IMR-90 (cell line): ENCODE measurements around the gene GP9. TPM values are rescaled to one million over a fixed set of nuclear protein-coding genes. Genes with fewer than 3 reads are reported as not detected.
A peak's percentile ranks its signal among the peaks of the same experiment; 100 is the strongest.

Source experiments
- ATAC-seq: fragments of 200-7000 bp; cut with Tn5 transposase; 2 replicates; pipeline ENCODE4 v1.9.1; 2020; ENCODE audit warnings: low read depth, mild to moderate bottlenecking, moderate library complexity
- BruUV-seq: library from RNA; stranded (reverse); fragments of 400-500 nt; replicated peaks from 2 replicates; lab custom pipeline; 2021; lab: Mats Ljungman, UMichigan
- CTCF ChIA-PET: fragments of 300-600 bp; formaldehyde crosslinking; extraction: SDS; loops from one replicate; lab custom pipeline; 2021; ENCODE audit warnings: antibody characterized with exemption; lab: Yijun Ruan, JAX
- POLR2A ChIA-PET: fragments of 300-600 bp; sonication (Branson Sonifier 250); formaldehyde crosslinking; loops from one replicate; lab custom pipeline; 2022; ENCODE audit warnings: antibody characterized with exemption; ENCODE audit not compliant: unreplicated experiment; lab: Charles Lee
- DNase-seq: peaks from one replicate; pipeline ENCODE4 v3.0.0; 2013
- H2AFZ ChIP-seq: replicated peaks from 2 replicates; pipeline ENCODE3; 2013; ENCODE audit warnings: low read length, mild to moderate bottlenecking; ENCODE audit not compliant: poor library complexity
- H2AK5ac ChIP-seq: 2 replicates; pipeline ENCODE4 v1.6.1; 2013; ENCODE audit warnings: low read depth, low read length, inconsistent platforms
- H2AK9ac ChIP-seq: replicated peaks from 2 replicates; pipeline ENCODE3; 2013; ENCODE audit warnings: mild to moderate bottlenecking, low read depth, low read length, moderate library complexity; ENCODE audit not compliant: poor library complexity
- H2BK120ac ChIP-seq: 2 replicates; pipeline ENCODE4 v1.6.1; 2013; ENCODE audit warnings: low read depth, low read length, inconsistent platforms
- H2BK15ac ChIP-seq: 3 replicates; pipeline ENCODE4 v1.6.1; 2013; ENCODE audit warnings: low read depth, low read length, inconsistent platforms
- H2BK20ac ChIP-seq: 2 replicates; pipeline ENCODE4 v1.6.1; 2013; ENCODE audit warnings: low read depth, mild to moderate bottlenecking, inconsistent platforms, low read length, moderate library complexity
- H2BK5ac ChIP-seq: 2 replicates; pipeline ENCODE4 v1.6.1; 2013; ENCODE audit warnings: mild to moderate bottlenecking, low read depth, low read length, inconsistent platforms; ENCODE audit not compliant: poor library complexity, severe bottlenecking
- H3K14ac ChIP-seq: replicated peaks from 2 replicates; pipeline ENCODE4 v1.6.1; 2013; ENCODE audit warnings: low read depth, low read length, inconsistent platforms
- H3K18ac ChIP-seq: 2 replicates; pipeline ENCODE4 v1.6.1; 2013; ENCODE audit warnings: low read depth, low read length, control low read depth
- H3K23ac ChIP-seq: 2 replicates; pipeline ENCODE4 v1.6.1; 2013; ENCODE audit warnings: low read depth, low read length, inconsistent platforms
- H3K27ac ChIP-seq: 2 replicates; pipeline ENCODE4 v1.5.1; 2013; ENCODE audit warnings: mild to moderate bottlenecking, control low read depth, low read length; ENCODE audit not compliant: insufficient read depth
- H3K27me3 ChIP-seq: 2 replicates; pipeline ENCODE4 v1.6.1; 2013; ENCODE audit warnings: low read length; ENCODE audit not compliant: control insufficient read depth, insufficient read depth
- H3K36me3 ChIP-seq: 2 replicates; pipeline ENCODE4 v1.6.1; 2013; ENCODE audit warnings: low read length, mixed read lengths; ENCODE audit not compliant: control insufficient read depth, insufficient read depth
- H3K4ac ChIP-seq: 2 replicates; pipeline ENCODE4 v1.6.1; 2013; ENCODE audit warnings: low read depth, low read length, inconsistent platforms
- H3K4me1 ChIP-seq: 2 replicates; pipeline ENCODE4 v1.6.1; 2013; ENCODE audit warnings: low read length, mixed read lengths; ENCODE audit not compliant: control insufficient read depth, insufficient read depth
- H3K4me2 ChIP-seq: 2 replicates; pipeline ENCODE4 v1.6.1; 2013; ENCODE audit warnings: low read depth, mild to moderate bottlenecking, control low read depth, low read length, moderate library complexity
- H3K4me3 ChIP-seq: 2 replicates; pipeline ENCODE4 v1.5.1; 2013; ENCODE audit warnings: low read depth, mild to moderate bottlenecking, control low read depth, low read length, moderate library complexity; ENCODE audit not compliant: insufficient read depth
- H3K56ac ChIP-seq: 2 replicates; pipeline ENCODE4 v1.6.1; 2013; ENCODE audit warnings: low read length, inconsistent platforms; ENCODE audit not compliant: insufficient read depth; ENCODE audit errors: extremely low read depth
- H3K79me1 ChIP-seq, 2 experiments: 2 replicates each; pipeline ENCODE4 v1.6.1; 2013; ENCODE audit warnings: low read length in 2 of 2, inconsistent platforms in 1 of 2, low read depth in 1 of 2
- H3K9ac ChIP-seq: 2 replicates; pipeline ENCODE4 v1.6.1; 2013; ENCODE audit warnings: low read depth, low read length, control low read depth
- H3K9me1 ChIP-seq: 2 replicates; pipeline ENCODE4 v1.6.1; 2013; ENCODE audit warnings: low read length, inconsistent platforms; ENCODE audit not compliant: insufficient read depth
- H3K9me3 ChIP-seq: 2 replicates; pipeline ENCODE4 v1.6.1; 2013; ENCODE audit warnings: low read length; ENCODE audit not compliant: control insufficient read depth, insufficient read depth
- H4K20me1 ChIP-seq: 2 replicates; pipeline ENCODE4 v1.6.1; 2013; ENCODE audit warnings: low read length, inconsistent platforms; ENCODE audit not compliant: insufficient read depth
- H4K5ac ChIP-seq: 2 replicates; pipeline ENCODE4 v1.6.1; 2013; ENCODE audit warnings: mild to moderate bottlenecking, low read depth, low read length, control low read depth
- H4K8ac ChIP-seq, 2 experiments: 2 replicates each; pipeline ENCODE4 v1.6.1; 2013; ENCODE audit warnings: low read depth in 2 of 2, low read length in 2 of 2, control low read depth in 1 of 2, inconsistent platforms in 1 of 2
- H4K91ac ChIP-seq: 2 replicates; pipeline ENCODE4 v1.6.1; 2013; ENCODE audit warnings: low read depth, low read length, inconsistent platforms; ENCODE audit not compliant: insufficient read depth
- BHLHE40 ChIP-seq: fragments of 150-350 bp; IDR thresholded peaks from 2 replicates; pipeline ENCODE4 v1.6.1; 2016; ENCODE audit warnings: mild to moderate bottlenecking, low read depth, low read length
- CEBPB ChIP-seq: IDR thresholded peaks from 2 replicates; pipeline ENCODE4 v1.6.1; 2012; ENCODE audit warnings: low read depth, low read length, improper control_type of control experiment
- CHD1 ChIP-seq: IDR thresholded peaks from 2 replicates; pipeline ENCODE4 v1.6.1; 2012; ENCODE audit warnings: low read depth, low read length, improper control_type of control experiment
- CTCF ChIP-seq: conservative IDR thresholded peaks from 2 replicates; pipeline ENCODE4 v1.5.1; 2012; ENCODE audit warnings: mild to moderate bottlenecking, low read depth, low read length, improper control_type of control experiment
- ELK1 ChIP-seq: fragments of 150-350 bp; IDR thresholded peaks from 2 replicates; pipeline ENCODE4 v1.6.1; 2016; ENCODE audit warnings: low read depth, mild to moderate bottlenecking, low read length, moderate library complexity, borderline replicate concordance
- FOS ChIP-seq: fragments of 150-350 bp; IDR thresholded peaks from 2 replicates; pipeline ENCODE4 v1.6.1; 2016; ENCODE audit warnings: low read depth, low read length
- MAFK ChIP-seq: IDR thresholded peaks from 2 replicates; pipeline ENCODE4 v1.6.1; 2012; ENCODE audit warnings: low read depth, low read length, improper control_type of control experiment
- MAZ ChIP-seq: IDR thresholded peaks from 2 replicates; pipeline ENCODE4 v1.6.1; 2012; ENCODE audit warnings: low read depth, mild to moderate bottlenecking, low read length, improper control_type of control experiment, moderate library complexity, borderline replicate concordance
- MXI1 ChIP-seq: IDR thresholded peaks from 2 replicates; pipeline ENCODE4 v1.6.1; 2012; ENCODE audit warnings: low read depth, mild to moderate bottlenecking, low read length, moderate library complexity, borderline replicate concordance
- NFE2L2 ChIP-seq: fragments of 150-350 bp; IDR thresholded peaks from 2 replicates; pipeline ENCODE4 v1.6.1; 2016; ENCODE audit warnings: low read depth, mild to moderate bottlenecking, low read length
- POLR2A ChIP-seq: IDR thresholded peaks from 2 replicates; pipeline ENCODE4 v1.6.1; 2012; ENCODE audit warnings: mild to moderate bottlenecking, low read depth, low read length
- RAD21 ChIP-seq: IDR thresholded peaks from 2 replicates; pipeline ENCODE4 v1.6.1; 2012; ENCODE audit warnings: low read length, improper control_type of control experiment
- RCOR1 ChIP-seq: IDR thresholded peaks from 2 replicates; pipeline ENCODE4 v1.6.1; 2012; ENCODE audit warnings: mild to moderate bottlenecking, low read length, improper control_type of control experiment; ENCODE audit not compliant: insufficient replicate concordance
- RFX5 ChIP-seq: IDR thresholded peaks from 2 replicates; pipeline ENCODE4 v1.8.0; 2012; ENCODE audit warnings: low read depth, mild to moderate bottlenecking, low read length, moderate library complexity
- SMC3 ChIP-seq: fragments of 150-350 bp; IDR thresholded peaks from 2 replicates; pipeline ENCODE4 v1.6.1; 2016; ENCODE audit warnings: low read depth, mild to moderate bottlenecking, antibody characterized with exemption, low read length, moderate library complexity
- WGBS, 2 experiments: methylation state at CpG; one replicate each; pipeline versions ENCODE4 v1.1.5 to v1.1.7; 2013; ENCODE audit warnings: missing lambda C conversion rate in 2 of 2; ENCODE audit not compliant: insufficient read length in 1 of 2; ENCODE audit errors: extremely low coverage in 2 of 2; 5-methylcytosine and 5-hydroxymethylcytosine counted together
- dilution Hi-C: fragments of 300-500 bp; cut with HindIII; formaldehyde crosslinking; loops from one replicate; pipeline ENCODE4 v1.14.3; 2018; ENCODE audit warnings: low sequenced_read_pairs; ENCODE audit not compliant: unreplicated experiment
- in situ Hi-C: fragments of 300-500 bp; cut with MboI; formaldehyde crosslinking; loops from 3 replicates; pipeline ENCODE4 v1.14.3; 2019; ENCODE audit warnings: low sequenced_read_pairs, inconsistent platforms, mixed read lengths
- intact Hi-C: fragments of 100-400 bp; cut with micrococcal nuclease; formaldehyde crosslinking; loops from 2 replicates; pipeline ENCODE4 v1.10.0; 2022
- polyA plus RNA-seq, 3 experiments: library from polyadenylated mRNA; depleted of rRNA; stranded (reverse); fragments of >200 nt; gene quantifications; 2 replicates each; pipeline ENCODE4 v1.2.3, GENCODE V29; 2012; ENCODE audit warnings: low replicate concordance in 1 of 3
- total RNA-seq: library from RNA; depleted of rRNA; stranded (reverse); fragments of >200 nt; gene quantifications from 2 replicates; pipeline ENCODE4 v1.2.3, GENCODE V29; 2012
- TF ChIP-seq, protein P1 (sequence below): fragments of 150-350 bp; IDR thresholded peaks from 2 replicates; pipeline ENCODE4 v1.6.1; 2017; ENCODE audit warnings: mild to moderate bottlenecking, antibody characterized with exemption, low read length, low read depth

The GP9 gene
- total and polyA plus RNA-seq, 2 of the 4 experiments (the other 2 are of a cell fraction): not detected

DNA sequence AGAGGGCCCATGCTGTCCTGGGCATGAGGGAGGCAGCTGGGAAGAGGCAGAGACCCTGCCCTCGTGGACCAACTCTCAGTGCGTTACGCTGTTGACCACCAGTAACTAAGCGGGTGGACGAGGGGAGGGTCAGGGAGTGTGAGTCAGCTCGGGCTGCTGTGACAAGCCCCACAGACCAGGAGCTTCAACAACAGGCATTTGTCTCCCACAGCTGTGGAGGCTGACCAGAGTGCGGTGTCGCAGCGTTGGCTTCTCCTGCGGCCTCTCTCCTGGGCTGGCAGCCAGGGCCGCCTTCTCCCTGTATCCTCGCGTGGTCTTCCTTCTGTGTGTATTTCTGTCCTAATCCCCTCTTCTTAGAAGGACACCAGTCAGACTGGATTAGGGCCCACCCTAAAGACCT is 46.4 kb upstream of the GP9 start:
- Histone ChIP-seq H3K27me3 (peaks cover 7% of the 10 kb centered on the region; the same call in 1 of the 2 replicates), H3K4me2 (no peak overlapping the region), H2AFZ (peak overlapping the region; percentile 36), H3K36me3 (no peaks in the 10 kb centered on the region), H2AK5ac (peak overlapping the region; percentile 58; the same call in 1 of the 2 replicates), H4K5ac (no peak overlapping the region), H3K18ac (no peak overlapping the region), H4K20me1 (no peaks in the 10 kb centered on the region), H3K27ac (no peak overlapping the region), H3K23ac (no peak overlapping the region), H2BK120ac (no peak overlapping the region; the same call in 1 of the 2 replicates), H3K9ac (no peak overlapping the region), H3K79me1 (no peaks in the 10 kb centered on the region), H3K4ac (no peak overlapping the region), H3K9me3 (no peaks in the 10 kb centered on the region), H2BK5ac (no peak overlapping the region), H3K9me1 (peaks cover 6% of the 10 kb centered on the region; the same call in 1 of the 2 replicates), H4K91ac (peak overlapping the region; percentile 58; the same call in 1 of the 2 replicates), H2BK20ac (peak overlapping the region; percentile 55; the same call in 1 of the 2 replicates), H2AK9ac (no peak overlapping the region), H4K8ac (no peak overlapping the region), H3K4me1 (peaks cover 15% of the 10 kb centered on the region; the same call in 1 of the 2 replicates), H3K56ac (no peak overlapping the region), H2BK15ac (no peak overlapping the region), H3K4me3 (no peak overlapping the region), H3K14ac (no peak overlapping the region)
- no peak for TF ChIP-seq CTCF
- no peak for TF ChIP-seq MAZ
- TF ChIP-seq RCOR1: no peak
- no peak for TF ChIP-seq ELK1
- TF ChIP-seq BHLHE40: no peak
- no peak for TF ChIP-seq MXI1
- no peak for TF ChIP-seq MAFK
- TF ChIP-seq RFX5: no peak
- TF ChIP-seq, protein P1, sequence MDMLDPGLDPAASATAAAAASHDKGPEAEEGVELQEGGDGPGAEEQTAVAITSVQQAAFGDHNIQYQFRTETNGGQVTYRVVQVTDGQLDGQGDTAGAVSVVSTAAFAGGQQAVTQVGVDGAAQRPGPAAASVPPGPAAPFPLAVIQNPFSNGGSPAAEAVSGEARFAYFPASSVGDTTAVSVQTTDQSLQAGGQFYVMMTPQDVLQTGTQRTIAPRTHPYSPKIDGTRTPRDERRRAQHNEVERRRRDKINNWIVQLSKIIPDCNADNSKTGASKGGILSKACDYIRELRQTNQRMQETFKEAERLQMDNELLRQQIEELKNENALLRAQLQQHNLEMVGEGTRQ: no peak
- no peak for TF ChIP-seq CHD1
- no peak for TF ChIP-seq SMC3
- TF ChIP-seq CEBPB: no peak
- no peak for TF ChIP-seq RAD21
- TF ChIP-seq POLR2A: no peak
- no peak for TF ChIP-seq FOS
- TF ChIP-seq NFE2L2: no peak
- dilution Hi-C loops (no loop called here), in situ Hi-C loops (no loop called here), intact Hi-C loops (no loop called here)
- peak; percentile 16 for DNase-seq
- 73% methylated on average over 3 of the region's 13 CpGs; no CpG with 5 or more reads in 1 of the 2 experiments for WGBS, 2 experiments
- no peak for ATAC-seq
- ChIA-PET POLR2A (no interaction called here), CTCF (no interaction called here)
- BruUV-seq: no TSS peak
